DND-41 (cell line): ENCODE measurements around the gene KCNK16.

ENCODE experiments used
- EZH2 ChIP-seq: IDR thresholded peaks from 3 replicates; pipeline ENCODE4 v1.6.1; 2012; ENCODE audit warnings: borderline replicate concordance, low read depth, mild to moderate bottlenecking, moderate library complexity, low read length, inconsistent platforms; ENCODE audit not compliant: severe bottlenecking
- TF ChIP-seq, protein P1 (sequence below): IDR thresholded peaks from 2 replicates; pipeline ENCODE4 v1.5.1; 2012; ENCODE audit warnings: borderline replicate concordance, low read length, moderate library complexity, mild to moderate bottlenecking; ENCODE audit not compliant: poor library complexity, severe bottlenecking; ENCODE audit errors: extremely low read depth

DNA sequence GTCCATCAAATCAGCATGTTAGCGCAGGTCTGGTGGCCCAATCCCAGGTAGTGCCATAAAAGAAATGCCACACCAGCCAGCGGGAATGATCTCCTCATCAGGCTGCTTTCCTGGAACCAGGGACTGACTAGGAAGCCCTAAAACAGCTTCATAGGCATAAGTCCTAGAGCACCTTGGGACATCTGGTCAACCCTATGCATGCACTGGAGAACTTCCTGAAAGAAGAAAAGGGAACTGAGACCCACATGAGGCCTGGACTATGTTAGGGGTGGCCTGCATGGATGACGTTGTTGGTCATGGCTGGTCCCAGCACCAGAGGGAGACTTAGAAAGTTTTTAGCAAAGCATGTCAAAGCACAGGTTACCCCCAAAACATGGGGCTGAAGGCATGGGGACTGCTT, 7.6 kb upstream of the KCNK16 start:
- TF ChIP-seq, protein P1, sequence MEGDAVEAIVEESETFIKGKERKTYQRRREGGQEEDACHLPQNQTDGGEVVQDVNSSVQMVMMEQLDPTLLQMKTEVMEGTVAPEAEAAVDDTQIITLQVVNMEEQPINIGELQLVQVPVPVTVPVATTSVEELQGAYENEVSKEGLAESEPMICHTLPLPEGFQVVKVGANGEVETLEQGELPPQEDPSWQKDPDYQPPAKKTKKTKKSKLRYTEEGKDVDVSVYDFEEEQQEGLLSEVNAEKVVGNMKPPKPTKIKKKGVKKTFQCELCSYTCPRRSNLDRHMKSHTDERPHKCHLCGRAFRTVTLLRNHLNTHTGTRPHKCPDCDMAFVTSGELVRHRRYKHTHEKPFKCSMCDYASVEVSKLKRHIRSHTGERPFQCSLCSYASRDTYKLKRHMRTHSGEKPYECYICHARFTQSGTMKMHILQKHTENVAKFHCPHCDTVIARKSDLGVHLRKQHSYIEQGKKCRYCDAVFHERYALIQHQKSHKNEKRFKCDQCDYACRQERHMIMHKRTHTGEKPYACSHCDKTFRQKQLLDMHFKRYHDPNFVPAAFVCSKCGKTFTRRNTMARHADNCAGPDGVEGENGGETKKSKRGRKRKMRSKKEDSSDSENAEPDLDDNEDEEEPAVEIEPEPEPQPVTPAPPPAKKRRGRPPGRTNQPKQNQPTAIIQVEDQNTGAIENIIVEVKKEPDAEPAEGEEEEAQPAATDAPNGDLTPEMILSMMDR = no peak
- no peak for TF ChIP-seq EZH2
